ENCODE measurements around the gene FNDC3B. TPM values are rescaled to one million over a fixed set of nuclear protein-coding genes. Genes with fewer than 3 reads are reported as not detected.
A peak's percentile ranks its signal among the peaks of the same experiment; 100 is the strongest.

The FNDC3B gene
- total RNA-seq, 1 donor from 2014 or later = 171 TPM

DNA sequence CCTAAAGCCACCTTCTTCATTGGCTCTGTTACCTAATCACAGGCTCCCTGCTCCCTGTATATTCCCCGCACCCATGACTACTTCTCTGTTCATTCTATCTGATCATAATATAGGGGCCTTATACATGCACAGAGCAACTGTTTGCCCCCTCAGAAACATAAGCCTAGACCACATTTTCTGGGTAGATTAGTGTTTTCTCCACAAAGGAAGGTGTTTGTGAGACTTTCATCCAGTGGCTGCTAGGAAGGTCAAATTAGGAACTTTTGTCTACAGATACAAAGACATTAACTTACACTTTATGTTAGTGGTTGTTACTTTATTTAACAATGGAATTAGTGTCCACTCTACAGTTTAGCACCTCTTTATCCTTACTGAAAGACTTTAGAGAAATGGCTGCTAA, 234.0 kb downstream of the FNDC3B start:
- intact Hi-C loops (cut with DNase I) = no loop called here
- no peak for ATAC-seq
- DNase-seq (ENCODE audit: low spot score) = no peak

GRCh38 chr3:172274906-172275305, 235.5 kb downstream of the FNDC3B start:
- intact Hi-C loops (cut with DNase I) = no loop called here
- no peak for DNase-seq (ENCODE audit: low spot score)
- ATAC-seq = no peak

DNA sequence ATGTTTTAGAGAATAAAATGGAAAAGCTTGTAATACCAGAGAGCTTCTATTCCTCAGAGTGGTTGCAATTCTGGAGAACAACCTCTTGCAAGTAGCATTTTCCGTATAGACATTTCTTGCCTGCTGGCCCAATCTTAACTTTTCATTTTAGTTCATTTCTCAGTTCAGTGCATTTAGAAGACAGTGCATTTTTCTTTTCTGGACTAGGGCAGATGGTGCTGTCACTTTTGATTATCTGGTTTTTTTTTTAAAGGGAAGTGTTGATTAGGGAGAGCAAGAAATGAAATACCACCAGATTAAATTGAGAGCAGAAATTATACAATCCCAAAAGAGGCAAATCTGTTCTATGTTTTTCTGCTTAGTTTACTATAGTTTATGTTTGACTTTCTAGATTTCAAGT, 236.2 kb downstream of the FNDC3B start:
- intact Hi-C loops (cut with DNase I) = no loop called here
- no peak for DNase-seq (ENCODE audit: low spot score)
- no peak for ATAC-seq

GRCh38 chr3:172276103-172276502, 236.7 kb downstream of the FNDC3B start:
- DNase-seq (ENCODE audit: low spot score) (no peak), ATAC-seq (no peak)
- intact Hi-C loops (cut with DNase I) = no loop called here

- intact Hi-C loops (cut with DNase I) = no loop called here
- ATAC-seq (no peak), DNase-seq (ENCODE audit: low spot score) (no peak)
Measured at GRCh38 chr3:172277151-172277652, 237.8 kb downstream of the FNDC3B start.

DNA sequence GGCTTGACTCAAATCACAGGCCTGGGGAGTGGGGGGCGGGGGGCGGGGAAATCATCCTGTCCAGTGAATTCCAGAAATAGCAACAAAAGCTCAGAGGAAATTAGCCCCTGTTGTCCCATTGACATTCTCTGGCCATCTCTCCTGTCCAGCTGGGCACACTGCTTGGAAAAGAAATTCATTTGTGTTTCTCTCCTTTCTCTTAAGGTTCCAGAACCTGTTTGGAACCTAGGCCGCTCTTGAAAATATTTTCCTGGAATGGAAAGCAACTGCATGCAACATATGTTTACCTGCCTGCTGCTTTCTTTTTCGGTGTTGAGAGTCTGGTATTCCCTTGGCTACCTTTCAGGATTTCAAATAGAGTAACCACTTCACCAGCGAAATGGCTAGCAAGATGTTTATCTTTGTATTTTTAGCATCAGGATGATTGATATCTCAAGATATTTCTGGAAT, 239.8 kb downstream of the FNDC3B start:
- peak; percentile 30 for ATAC-seq
- DNase-seq (ENCODE audit: low spot score) = no peak
- intact Hi-C loops (cut with DNase I) = no loop called here

DNA sequence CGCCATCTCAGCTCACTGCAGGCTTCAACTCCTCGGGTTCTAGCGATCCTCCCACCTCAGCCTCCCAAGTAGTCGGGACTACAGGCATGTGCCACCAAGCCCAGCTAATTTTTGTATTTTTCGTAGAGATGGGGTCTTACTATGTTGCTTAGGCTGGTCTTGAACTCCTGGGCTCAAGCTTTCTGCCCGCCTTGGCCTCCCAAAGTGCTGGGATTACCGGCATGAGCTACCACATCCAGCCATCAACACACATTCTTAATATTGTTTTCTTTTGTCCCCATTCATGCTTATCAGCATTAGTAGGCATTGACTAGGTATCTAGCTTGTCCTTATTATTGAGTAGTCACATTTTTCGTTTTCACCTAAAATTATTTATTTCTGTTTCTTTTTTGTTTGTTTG, 240.6 kb downstream of the FNDC3B start:
- intact Hi-C loops (cut with DNase I) = no loop called here
- no peak for ATAC-seq

GRCh38 chr3:172280406-172281051, 241.2 kb downstream of the FNDC3B start:
- ATAC-seq (no peak), DNase-seq (ENCODE audit: low spot score) (no peak)
- intact Hi-C loops (cut with DNase I) = no loop called here

More for the DNA sequence above, 240.6 kb downstream of the FNDC3B start:
- no peak for DNase-seq (ENCODE audit: low spot score)

DNA sequence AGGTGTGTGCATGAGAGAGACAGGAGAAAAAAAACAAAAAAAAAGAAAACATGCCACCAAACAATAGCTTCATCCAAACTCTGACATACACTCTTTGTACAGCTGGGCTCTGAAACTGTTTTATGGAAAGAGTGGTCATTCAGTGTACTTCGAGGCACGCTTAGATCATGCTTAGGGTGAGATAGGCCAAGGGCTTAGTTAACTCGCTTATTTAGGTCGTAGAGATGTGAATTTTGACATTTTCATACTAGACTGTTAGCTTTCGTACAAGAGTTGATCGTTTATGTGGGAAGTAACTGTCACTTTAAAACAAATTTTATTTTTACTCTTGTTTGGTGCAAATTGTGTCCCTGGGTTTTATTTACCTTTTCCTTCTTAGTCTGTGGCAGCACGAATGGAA, 242.5 kb downstream of the FNDC3B start:
- no peak for DNase-seq (ENCODE audit: low spot score)
- ATAC-seq = no peak
- intact Hi-C loops (cut with DNase I) = no loop called here

GRCh38 chr3:172282850-172283249, 243.5 kb downstream of the FNDC3B start:
- intact Hi-C loops (cut with DNase I) = no loop called here
- ATAC-seq = no peak

GRCh38 chr3:172283841-172284357, 244.5 kb downstream of the FNDC3B start:
- no peak for ATAC-seq
- intact Hi-C loops (cut with DNase I) = no loop called here
- DNase-seq (ENCODE audit: low spot score) = no peak

More at GRCh38 chr3:172282850-172283249, 243.5 kb downstream of the FNDC3B start:
- DNase-seq (ENCODE audit: low spot score) = no peak

DNA sequence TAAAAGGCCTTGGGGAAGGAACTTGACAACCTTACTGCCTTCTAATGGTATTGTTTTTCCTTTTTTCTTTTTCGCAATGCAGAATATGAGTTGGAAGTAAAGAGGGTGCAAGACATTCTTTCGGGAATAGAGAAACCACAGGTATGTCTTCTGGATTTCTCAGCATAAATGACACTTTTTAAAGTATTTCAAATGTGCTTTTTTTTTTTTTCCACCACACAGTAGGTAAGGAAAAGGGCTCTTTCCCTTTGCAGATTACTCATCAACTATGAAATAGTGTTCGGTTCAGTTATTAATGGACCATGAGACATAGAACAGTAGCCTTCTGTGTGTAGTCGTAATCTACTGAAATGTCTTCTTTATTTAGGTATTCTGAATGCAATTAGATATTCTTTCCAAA, 246.5 kb downstream of the FNDC3B start:
- no peak for DNase-seq (ENCODE audit: low spot score)
- ATAC-seq = no peak
- intact Hi-C loops (cut with DNase I) = no loop called here

GRCh38 chr3:172286548-172287148, 247.3 kb downstream of the FNDC3B start:
- intact Hi-C loops (cut with DNase I) = no loop called here
- ATAC-seq = no peak

DNA sequence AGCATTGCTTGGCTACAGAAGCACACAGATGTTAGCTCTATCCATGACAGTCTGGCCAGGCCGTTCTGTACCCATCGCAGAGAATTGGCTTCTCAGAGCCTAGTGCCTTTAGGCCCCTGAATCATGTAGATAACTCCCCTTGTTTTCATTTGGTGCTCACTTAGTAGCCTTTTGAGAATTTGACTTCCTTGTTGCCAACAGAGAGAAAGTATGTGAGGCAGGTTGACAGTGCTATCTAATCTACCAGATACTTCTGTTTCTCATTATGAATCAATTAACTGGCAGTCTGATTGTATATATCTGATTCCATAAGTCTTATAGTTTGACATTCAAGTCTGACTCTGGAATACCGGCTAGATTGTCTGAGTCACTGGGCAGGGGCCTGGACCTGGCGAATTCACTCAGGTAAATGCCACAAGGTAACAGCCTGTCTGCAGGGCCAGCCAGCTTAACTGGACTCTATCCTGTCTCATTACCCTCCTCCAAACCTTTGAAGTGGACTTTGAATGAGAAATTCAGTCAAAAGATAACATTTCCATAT, 248.6 kb downstream of the FNDC3B start:
- no peak for ATAC-seq
- intact Hi-C loops (cut with DNase I) = no loop called here
- DNase-seq (ENCODE audit: low spot score) = no peak

More at GRCh38 chr3:172286548-172287148, 247.3 kb downstream of the FNDC3B start:
- no peak for DNase-seq (ENCODE audit: low spot score)

- no peak for DNase-seq (ENCODE audit: low spot score)
- intact Hi-C loops (cut with DNase I) = no loop called here
- no peak for ATAC-seq
Measured at GRCh38 chr3:172288651-172289050, 249.3 kb downstream of the FNDC3B start.

- ATAC-seq (peak; percentile 69), DNase-seq (ENCODE audit: low spot score) (no peak)
- intact Hi-C loops (cut with DNase I) = no loop called here
Measured at GRCh38 chr3:172289583-172289982, 250.2 kb downstream of the FNDC3B start.

DNA sequence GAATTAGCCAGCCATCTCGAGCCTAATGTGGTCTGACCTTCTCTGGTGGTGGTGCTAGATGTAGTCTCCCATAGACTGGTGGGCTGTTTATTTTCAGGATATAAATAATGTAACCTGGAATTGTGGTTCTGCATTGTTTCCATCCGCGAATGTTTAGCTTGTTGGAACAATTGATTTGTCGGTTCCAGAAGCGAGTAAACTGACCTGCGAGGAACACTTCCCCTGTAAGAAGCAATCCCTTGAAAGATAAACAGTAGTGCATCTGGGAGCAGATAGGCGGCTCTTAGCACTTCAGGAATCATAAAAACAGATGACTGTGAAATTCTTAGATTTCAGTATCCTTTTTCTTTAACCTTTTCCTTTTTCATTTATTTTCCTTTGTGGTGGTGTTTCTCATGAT, 251.1 kb downstream of the FNDC3B start:
- ATAC-seq (peak; percentile 40), DNase-seq (ENCODE audit: low spot score) (no peak)
- intact Hi-C loops (cut with DNase I) = no loop called here

DNA sequence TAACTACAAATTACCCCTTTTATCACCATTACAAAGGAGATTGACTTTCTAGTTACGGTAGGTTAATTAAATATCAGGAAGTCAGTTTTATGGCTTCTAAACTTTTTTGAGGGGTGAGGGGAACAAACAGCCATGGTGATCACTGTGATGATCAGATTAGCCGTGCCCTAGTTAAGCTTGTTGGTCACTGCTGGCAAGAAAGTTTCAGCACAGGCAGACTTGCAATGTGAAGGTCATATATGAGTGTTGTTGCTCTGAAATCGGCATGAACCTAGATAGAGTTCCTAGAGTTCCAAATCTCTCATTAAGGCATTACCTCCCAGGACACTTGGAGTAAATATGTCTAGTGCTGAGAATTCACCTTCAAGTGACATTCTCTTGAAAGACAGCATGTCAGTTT, 252.3 kb downstream of the FNDC3B start:
- intact Hi-C loops (cut with DNase I) = no loop called here
- ATAC-seq = no peak
- no peak for DNase-seq (ENCODE audit: low spot score)

- ATAC-seq (no peak), DNase-seq (ENCODE audit: low spot score) (no peak)
- intact Hi-C loops (cut with DNase I) = no loop called here
Measured at GRCh38 chr3:172292422-172292821, 253.0 kb downstream of the FNDC3B start.

GRCh38 chr3:172293093-172293492, 253.7 kb downstream of the FNDC3B start:
- DNase-seq (ENCODE audit: low spot score) (no peak), ATAC-seq (no peak)
- intact Hi-C loops (cut with DNase I) = no loop called here
